Pancreas (tissue), 10 donors: ENCODE measurements around the gene ZNF655. TPM values are rescaled to one million over a fixed set of nuclear protein-coding genes. Genes with fewer than 3 reads are reported as not detected.

Experiments
- ATAC-seq, 4 donors: fragments of 200-7000 bp; cut with Tn5 transposase; one replicate each; pipeline versions ENCODE4 v1.8.0 to v1.9.1; 2020; ENCODE audit warnings: mild to moderate bottlenecking in 4 of 4, moderate library complexity in 4 of 4
- DNase-seq, 6 donors: peaks; one replicate each; pipeline ENCODE4 v3.0.0-alpha.2; 2020
- FAIRE-seq: peaks from 2 replicates; lab custom pipeline; 2012; peaks lifted over from hg19 to GRCh38; lab: Jason Lieb, UNC
- H3K27ac ChIP-seq, 4 donors: fragments of 200-600 bp; sonication (generic); 1 replicate in 3 of 4; 2 replicates in 1 of 4; pipeline versions ENCODE4 v1.5.0 to v1.8.0; 2020
- H3K27me3 ChIP-seq, 4 donors: fragments of 200-600 bp; one replicate each; pipeline ENCODE4 v1.8.0; 2021
- H3K36me3 ChIP-seq, 3 donors: fragments of 200-600 bp; sonication (generic) in 1 of 3; one replicate each; pipeline versions ENCODE4 v1.5.0 to v1.8.0; 2020 to 2021
- H3K4me1 ChIP-seq, 3 donors: fragments of 200-600 bp; one replicate each; pipeline ENCODE4 v1.8.0; 2021
- H3K4me3 ChIP-seq, 4 donors: fragments of 200-600 bp; sonication (generic) in 2 of 4; one replicate each; pipeline versions ENCODE4 v1.5.0 to v1.8.0; 2020 to 2021
- H3K9me3 ChIP-seq, 4 donors: fragments of 200-600 bp; one replicate each; pipeline ENCODE4 v1.8.0; 2021
- CTCF ChIP-seq, 4 donors: fragments of 200-600 bp; sonication (generic) in 3 of 4; IDR thresholded peaks; one replicate each; pipeline versions ENCODE4 v1.5.0 to v1.8.0; 2021; ENCODE audit warnings: antibody characterized with exemption in 4 of 4
- WGBS, 2 donors: extraction: QIAGEN DNeasy Blood & Tissue Kit; methylation state at CpG; one replicate each; pipeline ENCODE4 v1.1.7; 2013; 5-methylcytosine and 5-hydroxymethylcytosine counted together
- intact Hi-C, 3 donors: fragments of 100-400 bp; cut with DNase I; formaldehyde crosslinking; loops; one replicate each; pipeline versions ENCODE4 v1.11.1 to v1.14.2; 2022
- polyA plus RNA-seq, 2 donors: library from polyadenylated mRNA; stranded (reverse); fragments of 200-250 nt; gene quantifications; one replicate each; pipeline ENCODE4 v1.2.3, GENCODE V29; 2013
- total RNA-seq, 6 donors: library from RNA; stranded (reverse); fragmentation: NEBNext Ultra II Directional in 4 of 6; extraction: Animal tissue kit (Norgen Biotek cat#: 25700) in 4 of 6; gene quantifications; one replicate each; pipeline versions ENCODE4 v1.2.1 to v1.2.4, GENCODE V29; 2021 to 2023
- donor health status: healthy with polysubstance abuse.
- donor health status: DM: no; HTN: no; CAD: no; lungs with moderate emphysema.
- donor health status: DM: no; HTN: no; CAD: no.
- donor health status: control.
- donor health status: control.
- donor health status: Bipolar disorder and iron deficiency.
- donor health status: DM: yes; HTN: yes; CAD: no.
- donor health status: DM: no; HTN: no; CAD: no.
- donor health status: DM: no; HTN: no; CAD: no.
- donor health status: DM: yes; HTN: yes; CAD: no.

The ZNF655 gene
- total and polyA plus RNA-seq, 8 donors = 23.2 to 45.2 (median 32.1) TPM

- H3K4me1 ChIP-seq = peaks cover 0 to 8% (median 7%) of the 10 kb centered on the region in 3 donors
- DNase-seq (no peak), ATAC-seq (no peak), FAIRE-seq (no peak)
- H3K4me3 ChIP-seq = peak overlapping the region in 3 of 4 donors; percentile 87 to 98 (median 89)
- no peak overlapping the region for H3K27ac ChIP-seq
- WGBS, 2 donors = 89 to 92% methylated on average over 5 of the region's 5 CpGs
- intact Hi-C loops = no loop called here
- no peaks in the 10 kb centered on the region for H3K27me3 ChIP-seq
- no peaks in the 10 kb centered on the region for H3K9me3 ChIP-seq
- peaks cover 0 to 22% (median 17%) of the 10 kb centered on the region in 3 donors for H3K36me3 ChIP-seq
- TF ChIP-seq CTCF (IDR thresholded peaks at IDR 0.05) = no peak
These were observed 57.5 kb downstream of the ZNF655 start for GRCh38 chr7:99615989-99616358.

DNA sequence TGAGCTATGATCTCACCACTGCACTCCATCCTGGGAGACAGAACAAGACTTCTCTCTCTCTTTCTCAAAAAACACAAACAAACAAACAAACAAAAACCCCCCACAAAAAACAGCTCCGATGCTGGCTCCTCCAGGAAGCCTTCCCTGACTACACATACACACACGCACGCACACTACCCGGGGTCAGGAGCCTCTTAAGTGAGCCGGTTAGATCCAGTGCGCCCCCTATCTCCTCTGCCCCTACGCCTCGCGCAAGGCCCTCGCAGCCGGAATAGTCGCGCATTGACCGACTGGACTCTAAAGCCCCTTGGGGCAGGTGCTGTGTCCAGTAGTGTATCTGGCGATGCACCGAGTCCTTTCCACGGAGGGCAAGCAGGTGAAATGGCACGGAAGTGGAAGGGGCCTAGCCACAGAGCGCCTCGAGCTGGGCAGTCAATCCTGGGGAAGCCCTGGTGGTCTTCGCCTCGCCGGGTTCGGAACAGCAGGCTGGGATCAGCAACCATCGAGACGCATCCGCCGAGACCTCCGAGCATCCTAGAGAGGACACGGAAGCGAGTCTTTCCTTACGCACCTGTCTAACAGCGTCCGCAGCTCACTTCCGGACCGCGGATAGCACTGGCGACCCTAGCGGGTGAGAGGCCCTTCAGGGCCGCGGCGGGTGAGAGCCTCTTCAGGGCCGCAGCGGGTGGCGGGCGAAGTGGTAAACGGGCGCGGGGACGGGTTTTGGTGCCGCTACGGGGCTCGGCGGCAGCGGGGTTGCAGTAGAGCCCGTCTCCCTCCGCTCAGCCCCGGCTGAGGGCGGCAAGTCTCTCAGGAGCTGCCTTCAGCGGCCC lies 58.1 kb downstream of the ZNF655 start, which contains the start of gene ZSCAN25:
TSS of gene ZSCAN25 (plus strand) at position 588 of the 833 bp plus-strand sequence. CDS start 2,661 bp downstream, outside the sequence.
- Histone ChIP-seq H3K9me3 (no peaks in the 10 kb centered on the region), H3K27me3 (no peaks in the 10 kb centered on the region), H3K36me3 (peaks cover 0 to 28% (median 22%) of the 10 kb centered on the region in 3 donors), H3K27ac (peak within 1 kb of the TSS; percentile 75 to 82 (median 78)), H3K4me3 (peak within 1 kb of the TSS; percentile 87 to 98 (median 92)), H3K4me1 (peaks cover 0 to 8% (median 7%) of the 10 kb centered on the region in 3 donors)
- WGBS, 2 donors = 1% methylated on average over 59 to 60 of the region's 60 CpGs
- peak; percentile 85 to 95 (median 87) for DNase-seq
- peak; percentile 97 to 100 (median 98) for ATAC-seq
- intact Hi-C loops = no loop called here
- no peak for FAIRE-seq
- no peak for TF ChIP-seq CTCF (IDR thresholded peaks at IDR 0.05)

DNA sequence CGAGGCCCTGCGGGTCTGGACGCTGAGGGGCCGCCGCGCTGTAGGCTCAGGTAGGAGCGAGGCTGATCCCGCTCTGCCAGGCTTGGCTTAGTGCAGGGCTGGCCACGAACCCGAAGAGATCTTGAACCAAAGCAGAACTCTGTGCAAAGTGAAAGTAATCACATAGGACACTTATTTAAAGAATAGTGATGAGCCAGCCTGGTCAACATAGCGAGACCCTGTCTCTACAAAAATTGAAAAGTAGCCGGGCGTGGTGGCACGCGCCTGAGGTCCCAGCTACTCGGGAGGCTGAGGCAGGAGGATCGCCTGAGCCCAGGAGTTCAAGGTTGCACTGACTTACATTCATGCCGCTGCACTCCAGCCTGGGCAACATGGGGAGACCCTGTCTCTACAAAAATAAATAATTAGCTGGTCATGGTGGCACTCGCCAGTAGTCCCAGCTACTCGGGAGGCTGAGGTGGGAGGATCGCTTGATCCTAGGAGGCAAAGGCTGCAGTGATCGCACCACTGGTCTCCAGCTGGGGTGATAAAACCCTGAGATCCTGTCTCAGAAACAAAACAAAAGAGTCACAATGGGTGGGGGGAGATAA lies 58.8 kb downstream of the ZNF655 start:
- Histone ChIP-seq H3K27me3 (no peaks in the 10 kb centered on the region), H3K36me3 (peaks cover 0 to 36% (median 28%) of the 10 kb centered on the region in 3 donors), H3K4me3 (peak overlapping the region; percentile 87 to 98 (median 92)), H3K9me3 (no peaks in the 10 kb centered on the region), H3K4me1 (peaks cover 0 to 8% (median 7%) of the 10 kb centered on the region in 3 donors), H3K27ac (peak overlapping the region; percentile 75 to 82 (median 78))
- FAIRE-seq (no peak), ATAC-seq (no peak), DNase-seq (no peak)
- 8% methylated on average over 22 of the region's 22 CpGs for WGBS, 2 donors
- intact Hi-C loops = no loop called here
- TF ChIP-seq CTCF (IDR thresholded peaks at IDR 0.05) = no peak

GRCh38 chr7:99618726-99619125 lies 60.3 kb downstream of the ZNF655 start:
- no peak for ATAC-seq
- Histone ChIP-seq H3K27me3 (no peaks in the 10 kb centered on the region), H3K9me3 (no peaks in the 10 kb centered on the region), H3K4me1 (peaks cover 0 to 8% (median 7%) of the 10 kb centered on the region in 3 donors), H3K27ac (no peak overlapping the region), H3K4me3 (no peak overlapping the region), H3K36me3 (peaks cover 0 to 50% (median 36%) of the 10 kb centered on the region in 3 donors)
- TF ChIP-seq CTCF (IDR thresholded peaks at IDR 0.05) = no peak
- WGBS, 2 donors = 92 to 94% methylated on average over 3 of the region's 3 CpGs
- intact Hi-C loops = no loop called here
- DNase-seq = no peak
- FAIRE-seq = no peak
